HepG2 (cell line): Measurements from ENCODE around the gene OGA. TPM values are rescaled to one million over a fixed set of nuclear protein-coding genes. Genes with fewer than 3 reads are reported as not detected.
A peak's percentile ranks its signal among the peaks of the same experiment; 100 is the strongest.

Experiments used
- ATF2 ChIP-seq: sonication (generic); formaldehyde crosslinking; IDR thresholded peaks from 2 replicates; pipeline ENCODE4 v1.4.0; 2020; ENCODE audit warnings: missing genetic modification reagents
- DMAP1 ChIP-seq: IDR thresholded peaks from 2 replicates; pipeline ENCODE4 v1.6.1; 2016
- E2F5 ChIP-seq: sonication (generic); formaldehyde crosslinking; conservative IDR thresholded peaks from 2 replicates; pipeline ENCODE4 v1.4.0; 2020; ENCODE audit warnings: missing genetic modification reagents
- FOXK2 ChIP-seq: fragments of 450-650 bp; IDR thresholded peaks from 2 replicates; pipeline ENCODE4 v1.6.1; 2016
- FOXO4 ChIP-seq: sonication (generic); formaldehyde crosslinking; conservative IDR thresholded peaks from 2 replicates; pipeline ENCODE4 v1.8.1; 2023; ENCODE audit warnings: missing genetic modification reagents
- HOXA9 ChIP-seq: sonication (generic); formaldehyde crosslinking; IDR thresholded peaks from 2 replicates; pipeline ENCODE4 v1.8.1; 2022; ENCODE audit warnings: missing genetic modification reagents, mild to moderate bottlenecking, moderate library complexity, borderline replicate concordance
- IRX3 ChIP-seq: sonication (generic); formaldehyde crosslinking; IDR thresholded peaks from 2 replicates; pipeline ENCODE4 v1.8.1; 2023; ENCODE audit warnings: mild to moderate bottlenecking, low read depth, missing genetic modification reagents, borderline replicate concordance
- KAT8 ChIP-seq: IDR thresholded peaks from 2 replicates; pipeline ENCODE4 v1.6.1; 2016; ENCODE audit warnings: missing genetic modification reagents, missing compliant biosample characterization
- KLF11 ChIP-seq: IDR thresholded peaks from 2 replicates; pipeline ENCODE4 v1.6.1; 2016; ENCODE audit warnings: missing compliant biosample characterization
- KLF12 ChIP-seq: sonication (generic); formaldehyde crosslinking; IDR thresholded peaks from 2 replicates; pipeline ENCODE4 v1.4.0; 2020; ENCODE audit warnings: missing genetic modification reagents, borderline replicate concordance
- NFIC ChIP-seq: IDR thresholded peaks from 2 replicates; pipeline ENCODE4 v1.6.1; 2012; ENCODE audit warnings: mild to moderate bottlenecking, low read length, inconsistent platforms
- RBM39 ChIP-seq: fragments of 200-400 bp; formaldehyde crosslinking; IDR thresholded peaks from one replicate; pipeline ENCODE4 v1.6.1; 2018; ENCODE audit warnings: antibody characterized with exemption, mild to moderate bottlenecking, low read depth, low read length; ENCODE audit not compliant: poor library complexity, severe bottlenecking
- RFXANK ChIP-seq: IDR thresholded peaks from 2 replicates; pipeline ENCODE4 v1.6.1; 2016
- SMAD3 ChIP-seq: sonication (generic); formaldehyde crosslinking; IDR thresholded peaks from 2 replicates; pipeline ENCODE4 v1.4.0; 2020; ENCODE audit warnings: missing genetic modification reagents
- SP140L ChIP-seq: sonication (generic); formaldehyde crosslinking; IDR thresholded peaks from 2 replicates; pipeline ENCODE4 v1.4.0; 2020; ENCODE audit warnings: missing genetic modification reagents, borderline replicate concordance
- TMF1 ChIP-seq: sonication (generic); formaldehyde crosslinking; IDR thresholded peaks from 2 replicates; pipeline ENCODE4 v1.8.1; 2022; ENCODE audit warnings: low read depth, missing genetic modification reagents
- TP53 ChIP-seq: sonication (generic); formaldehyde crosslinking; conservative IDR thresholded peaks from 2 replicates; pipeline ENCODE4 v1.4.0; 2020; ENCODE audit warnings: missing genetic modification reagents
- ZBTB20 ChIP-seq: sonication (generic); formaldehyde crosslinking; IDR thresholded peaks from 2 replicates; pipeline ENCODE4 v1.8.1; 2023; ENCODE audit warnings: missing genetic modification reagents, low read depth, mild to moderate bottlenecking, borderline replicate concordance
- ZFP82 ChIP-seq: sonication (generic); formaldehyde crosslinking; IDR thresholded peaks from 2 replicates; pipeline ENCODE4 v1.5.1; 2020; ENCODE audit warnings: mild to moderate bottlenecking, missing genetic modification reagents, borderline replicate concordance
- ZFY ChIP-seq: sonication (generic); formaldehyde crosslinking; IDR thresholded peaks from 2 replicates; pipeline ENCODE4 v1.4.0; 2020; ENCODE audit warnings: missing genetic modification reagents
- ZNF446 ChIP-seq: sonication (generic); formaldehyde crosslinking; IDR thresholded peaks from 2 replicates; pipeline ENCODE4 v1.5.0; 2020; ENCODE audit warnings: mild to moderate bottlenecking, missing genetic modification reagents
- ZNF639 ChIP-seq: conservative IDR thresholded peaks from 2 replicates; pipeline ENCODE4 v1.6.1; 2018; ENCODE audit warnings: missing genetic modification reagents
- ZNF691 ChIP-seq: sonication (generic); formaldehyde crosslinking; IDR thresholded peaks from 2 replicates; pipeline ENCODE4 v1.4.0; 2020; ENCODE audit warnings: missing genetic modification reagents, low read depth, mild to moderate bottlenecking, borderline replicate concordance
- ZNF703 ChIP-seq: sonication (generic); formaldehyde crosslinking; IDR thresholded peaks from 2 replicates; pipeline ENCODE4 v1.5.1; 2020; ENCODE audit warnings: missing genetic modification reagents, mild to moderate bottlenecking, moderate library complexity, borderline replicate concordance
- ZNF772 ChIP-seq: sonication (generic); formaldehyde crosslinking; IDR thresholded peaks from 2 replicates; pipeline ENCODE4 v1.5.0; 2020; ENCODE audit warnings: mild to moderate bottlenecking, missing genetic modification reagents
- polyA plus RNA-seq, 8 experiments: library from polyadenylated mRNA; depleted of rRNA in 3 of 8; stranded (reverse) in 7 of 8; unstranded in 1 of 8; fragments of >200 nt; fragmentation: Illumina TruSeq in 4 of 8; extraction: Trizol in 4 of 8; gene quantifications; 2 replicates each; pipeline versions ENCODE4 v1.2.1 to v1.2.3, GENCODE V29; 2011 to 2016; ENCODE audit warnings: low read depth in 4 of 8, missing spikeins in 1 of 8, mixed read lengths in 1 of 8; ENCODE audit not compliant: insufficient read depth in 1 of 8
- total RNA-seq, 5 experiments: library from RNA; depleted of rRNA; stranded (reverse); fragments of >200 nt; fragmentation: Illumina TruSeq; extraction: Trizol; gene quantifications; 2 replicates each; pipeline ENCODE4 v1.2.3, GENCODE V29; 2016; ENCODE audit warnings: low read depth in 1 of 5

The OGA gene
- total and polyA plus RNA-seq, 2 of the 13 experiments (the other 11 are each of a cell fraction or from before 2014, with no cell fraction given), result 33.2 to 39.8 TPM

GRCh38 chr10:101818119-101818871 lies at the start of gene OGA (continued):
- TF ChIP-seq ATF2 (0 out of 2 replicates have a peak, but pooled peaks have one; percentile 4), KAT8 (CRISPR knock-in tag) (peak; percentile 81), ZFY (CRISPR knock-in tag) (no peak; the same call in 1 of the 2 replicates), KLF12 (CRISPR knock-in tag) (0 out of 2 replicates have a peak, but pooled peaks have one; percentile 67), SP140L (CRISPR knock-in tag) (no peak), E2F5 (CRISPR knock-in tag) (no peak), ZNF772 (CRISPR knock-in tag) (peak; percentile 75; the same call in 1 of the 2 replicates), SMAD3 (0 out of 2 replicates have a peak, but pooled peaks have one; percentile 32), RFXANK (CRISPR knock-in tag) (0 out of 2 replicates have a peak, but pooled peaks have one; percentile 39), NFIC (0 out of 2 replicates have a peak, but pooled peaks have one; percentile 57), RBM39 (no peak), FOXO4 (no peak), TMF1 (CRISPR knock-in tag) (no peak), HOXA9 (CRISPR knock-in tag) (no peak), ZNF446 (CRISPR knock-in tag) (no peak), ZBTB20 (CRISPR knock-in tag) (no peak), KLF11 (CRISPR knock-in tag) (peak; percentile 27; the same call in 1 of the 2 replicates), ZNF691 (CRISPR knock-in tag) (0 out of 2 replicates have a peak, but pooled peaks have one; percentile 5), ZNF639 (0 out of 2 replicates have a peak, but pooled peaks have one; percentile 28), IRX3 (CRISPR knock-in tag) (peak; percentile 57; the same call in 1 of the 2 replicates), TP53 (CRISPR knock-in tag) (0 out of 2 replicates have a peak, but pooled peaks have one; percentile 58), ZFP82 (CRISPR knock-in tag) (no peak), FOXK2 (peak; percentile 100), ZNF703 (CRISPR knock-in tag) (no peak; the same call in 1 of the 2 replicates), DMAP1 (CRISPR knock-in tag) (no peak; the same call in 1 of the 2 replicates)
